ENCODE data around the gene PLA2G2F. TPM values are rescaled to one million over a fixed set of nuclear protein-coding genes. Genes with fewer than 3 reads are reported as not detected.

PLA2G2F gene, protein sequence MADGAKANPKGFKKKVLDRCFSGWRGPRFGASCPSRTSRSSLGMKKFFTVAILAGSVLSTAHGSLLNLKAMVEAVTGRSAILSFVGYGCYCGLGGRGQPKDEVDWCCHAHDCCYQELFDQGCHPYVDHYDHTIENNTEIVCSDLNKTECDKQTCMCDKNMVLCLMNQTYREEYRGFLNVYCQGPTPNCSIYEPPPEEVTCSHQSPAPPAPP
- polyA plus RNA-seq (2013, experiment 1 of 2) = not detected
- not detected for polyA plus RNA-seq (2013, experiment 2 of 2)

- Histone ChIP-seq H3K9me3 (ENCODE audit: control insufficient read depth, low read length) (no peaks in the 10 kb centered on the region), H3K36me3 (ENCODE audit: control insufficient read depth, insufficient read depth, low read length) (no peaks in the 10 kb centered on the region), H3K27ac (ENCODE audit: low read depth, low read length, severe bottlenecking) (no peak within 1 kb of the TSS), H3K4me3 (ENCODE audit: extremely low read depth, insufficient read depth, low read length, poor library complexity, severe bottlenecking) (no peak within 1 kb of the TSS), H3K4me1 (ENCODE audit: control insufficient read depth, insufficient read depth, low read length, poor library complexity, severe bottlenecking) (no peaks in the 10 kb centered on the region)
- 91 to 96% methylated on average over 5 to 6 of the region's 9 CpGs for WGBS, 2 experiments (ENCODE audit: insufficient coverage in 2 of 2)
These were observed at the start of gene PLA2G2F for GRCh38 chr1:20138961-20139550. Gene PLA2G2F (plus strand): TSS chr1:20139323. CDS start chr1:20139428, 105 bp downstream.

DNA sequence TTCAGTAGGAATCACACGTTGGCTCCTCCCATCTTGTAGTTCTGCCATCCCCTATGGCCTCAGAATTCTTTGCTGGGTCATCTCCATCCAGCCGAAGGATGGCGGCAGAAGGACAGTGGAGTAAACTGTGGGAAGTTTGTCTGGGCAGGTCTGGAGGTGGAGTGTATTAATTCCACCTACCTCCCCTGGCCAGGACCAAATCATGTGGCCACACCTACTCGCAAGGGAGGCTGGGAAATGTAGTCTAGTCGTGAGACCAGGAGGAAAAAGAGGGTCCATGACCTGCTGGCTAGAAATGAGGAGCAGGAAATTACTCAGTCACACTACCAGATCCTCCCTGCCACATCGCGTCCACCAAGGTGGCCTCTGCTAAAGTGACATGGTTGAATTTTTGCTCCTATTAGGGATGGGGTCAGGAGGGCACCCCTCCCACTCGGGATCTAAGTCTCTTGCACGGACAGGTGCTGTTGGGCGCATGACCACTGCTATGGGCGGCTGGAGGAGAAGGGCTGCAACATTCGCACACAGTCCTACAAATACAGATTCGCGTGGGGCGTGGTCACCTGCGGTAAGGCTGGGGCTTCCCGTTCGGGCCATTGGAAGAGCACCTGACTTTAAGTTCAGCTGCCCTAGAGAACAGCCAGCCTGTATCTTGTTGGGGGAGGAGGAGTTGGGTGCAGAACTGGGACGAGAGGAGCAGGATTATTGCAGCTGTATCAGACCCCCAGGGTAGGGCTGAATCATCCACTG lies 49.6 kb upstream of the PLA2G2F start:
- H3K4me1 ChIP-seq (ENCODE audit: control insufficient read depth, insufficient read depth, low read length, poor library complexity, severe bottlenecking) = no peaks in the 10 kb centered on the region
- H3K4me3 ChIP-seq (ENCODE audit: extremely low read depth, insufficient read depth, low read length, poor library complexity, severe bottlenecking) = no peak overlapping the region
- WGBS, 2 experiments (ENCODE audit: insufficient coverage in 2 of 2) = 90% methylated on average over 12 to 17 of the region's 19 CpGs
- H3K36me3 ChIP-seq (ENCODE audit: control insufficient read depth, insufficient read depth, low read length) = no peaks in the 10 kb centered on the region
- no peak overlapping the region for H3K27ac ChIP-seq (ENCODE audit: low read depth, low read length, severe bottlenecking)
- H3K9me3 ChIP-seq (ENCODE audit: control insufficient read depth, low read length) = no peaks in the 10 kb centered on the region

DNA sequence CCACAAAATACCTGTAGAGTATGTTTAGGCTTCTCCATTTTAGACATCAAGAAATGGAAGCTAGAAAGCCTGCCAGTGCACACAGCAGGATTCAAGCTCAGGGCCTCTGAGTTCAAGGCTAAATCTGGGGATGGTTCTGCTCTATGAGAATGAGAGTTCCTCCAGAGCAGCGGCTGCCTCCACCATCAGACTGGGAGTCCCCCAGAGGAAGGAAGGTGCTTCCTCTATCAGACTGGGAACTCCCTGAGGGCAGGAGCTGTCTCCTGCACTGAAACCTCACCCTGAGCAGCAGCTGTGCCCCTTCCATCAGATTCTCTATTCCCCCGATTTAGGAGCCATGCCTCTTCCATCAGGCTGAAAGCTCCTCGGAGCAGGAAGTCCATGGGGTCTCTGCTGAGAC lies 49.0 kb upstream of the PLA2G2F start:
- Histone ChIP-seq H3K9me3 (ENCODE audit: control insufficient read depth, low read length) (no peaks in the 10 kb centered on the region), H3K4me3 (ENCODE audit: extremely low read depth, insufficient read depth, low read length, poor library complexity, severe bottlenecking) (no peak overlapping the region), H3K27ac (ENCODE audit: low read depth, low read length, severe bottlenecking) (no peak overlapping the region), H3K36me3 (ENCODE audit: control insufficient read depth, insufficient read depth, low read length) (no peaks in the 10 kb centered on the region), H3K4me1 (ENCODE audit: control insufficient read depth, insufficient read depth, low read length, poor library complexity, severe bottlenecking) (no peaks in the 10 kb centered on the region)
- WGBS, 2 experiments (ENCODE audit: insufficient coverage in 2 of 2) = 93 to 100% methylated on average over 2 to 3 of the region's 3 CpGs

- H3K27ac ChIP-seq (ENCODE audit: low read depth, low read length, severe bottlenecking) = no peak overlapping the region
- H3K36me3 ChIP-seq (ENCODE audit: control insufficient read depth, insufficient read depth, low read length) = no peaks in the 10 kb centered on the region
- whole genome bisulfite sequencing, 2 experiments (ENCODE audit: insufficient coverage in 2 of 2) = 84 to 98% methylated on average over 5 to 6 of the region's 6 CpGs
- H3K4me3 ChIP-seq (ENCODE audit: extremely low read depth, insufficient read depth, low read length, poor library complexity, severe bottlenecking) = no peak overlapping the region
- peaks cover 4% of the 10 kb centered on the region for H3K9me3 ChIP-seq (ENCODE audit: control insufficient read depth, low read length)
- H3K4me1 ChIP-seq (ENCODE audit: control insufficient read depth, insufficient read depth, low read length, poor library complexity, severe bottlenecking) = no peaks in the 10 kb centered on the region
These were observed 48.5 kb upstream of the PLA2G2F start for GRCh38 chr1:20090641-20091040.

GRCh38 chr1:20093303-20093702 lies 45.8 kb upstream of the PLA2G2F start:
- 74 to 90% methylated on average over 4 of the region's 5 CpGs for WGBS, 2 experiments (ENCODE audit: insufficient coverage in 2 of 2)
- H3K36me3 ChIP-seq (ENCODE audit: control insufficient read depth, insufficient read depth, low read length) = no peaks in the 10 kb centered on the region
- no peak overlapping the region for H3K27ac ChIP-seq (ENCODE audit: low read depth, low read length, severe bottlenecking)
- no peaks in the 10 kb centered on the region for H3K4me1 ChIP-seq (ENCODE audit: control insufficient read depth, insufficient read depth, low read length, poor library complexity, severe bottlenecking)
- H3K4me3 ChIP-seq (ENCODE audit: extremely low read depth, insufficient read depth, low read length, poor library complexity, severe bottlenecking) = no peak overlapping the region
- peaks cover 23% of the 10 kb centered on the region for H3K9me3 ChIP-seq (ENCODE audit: control insufficient read depth, low read length)

- Histone ChIP-seq H3K36me3 (ENCODE audit: control insufficient read depth, insufficient read depth, low read length) (no peaks in the 10 kb centered on the region), H3K4me1 (ENCODE audit: control insufficient read depth, insufficient read depth, low read length, poor library complexity, severe bottlenecking) (no peaks in the 10 kb centered on the region), H3K9me3 (ENCODE audit: control insufficient read depth, low read length) (peaks cover 23% of the 10 kb centered on the region), H3K27ac (ENCODE audit: low read depth, low read length, severe bottlenecking) (no peak overlapping the region), H3K4me3 (ENCODE audit: extremely low read depth, insufficient read depth, low read length, poor library complexity, severe bottlenecking) (no peak overlapping the region)
- 93 to 95% methylated on average over 4 to 5 of the region's 5 CpGs for WGBS, 2 experiments (ENCODE audit: insufficient coverage in 2 of 2)
These were observed 45.2 kb upstream of the PLA2G2F start for GRCh38 chr1:20093940-20094391.

DNA sequence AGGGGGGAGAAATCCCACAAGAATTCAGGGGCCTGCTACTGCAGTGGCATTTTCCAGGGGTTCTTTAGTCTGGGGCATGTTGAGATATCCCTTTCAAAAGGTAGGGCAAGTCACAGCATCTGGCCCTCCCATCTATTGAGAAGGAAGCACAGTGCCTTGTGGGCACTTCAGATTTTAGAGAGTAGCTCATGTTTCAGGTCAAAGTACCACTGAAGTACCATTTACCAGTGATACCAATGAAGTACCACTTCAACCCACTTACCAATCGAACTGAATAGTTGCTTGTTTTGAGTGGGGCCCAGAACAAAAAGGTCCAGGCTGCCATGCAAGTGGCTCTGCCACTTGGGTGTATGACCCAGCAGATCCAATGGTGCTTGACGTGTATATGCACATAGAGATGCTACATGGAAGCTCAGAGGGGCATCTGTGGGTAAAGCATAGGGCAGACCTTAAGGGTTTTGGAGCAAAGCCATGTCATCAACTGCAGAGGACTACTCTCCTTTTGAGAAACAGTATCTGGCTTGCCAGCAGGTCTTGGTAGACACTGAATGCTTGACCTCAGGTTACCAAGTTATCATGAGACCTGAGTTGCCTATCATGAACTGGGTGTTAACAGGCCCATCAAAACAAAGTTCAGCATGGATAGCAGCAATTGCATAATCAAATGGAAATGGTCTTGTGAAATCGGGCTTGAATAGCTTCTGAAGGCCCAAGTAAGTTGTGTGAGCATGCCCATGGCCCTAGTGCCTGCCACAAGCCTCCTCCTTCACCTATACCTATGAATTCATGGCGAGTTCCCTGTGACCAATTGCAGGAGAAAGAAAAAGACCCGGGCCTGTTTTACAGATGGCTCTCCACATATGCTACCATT lies 43.3 kb upstream of the PLA2G2F start:
- 72 to 79% methylated on average over 3 of the region's 5 CpGs for WGBS, 2 experiments (ENCODE audit: insufficient coverage in 2 of 2)
- Histone ChIP-seq H3K9me3 (ENCODE audit: control insufficient read depth, low read length) (peaks cover 23% of the 10 kb centered on the region), H3K4me1 (ENCODE audit: control insufficient read depth, insufficient read depth, low read length, poor library complexity, severe bottlenecking) (no peaks in the 10 kb centered on the region), H3K27ac (ENCODE audit: low read depth, low read length, severe bottlenecking) (no peak overlapping the region), H3K36me3 (ENCODE audit: control insufficient read depth, insufficient read depth, low read length) (no peaks in the 10 kb centered on the region), H3K4me3 (ENCODE audit: extremely low read depth, insufficient read depth, low read length, poor library complexity, severe bottlenecking) (no peak overlapping the region)

GRCh38 chr1:20096840-20097447 lies 42.2 kb upstream of the PLA2G2F start:
- H3K4me1 ChIP-seq (ENCODE audit: control insufficient read depth, insufficient read depth, low read length, poor library complexity, severe bottlenecking) = no peaks in the 10 kb centered on the region
- H3K9me3 ChIP-seq (ENCODE audit: control insufficient read depth, low read length) = peaks cover 23% of the 10 kb centered on the region
- H3K36me3 ChIP-seq (ENCODE audit: control insufficient read depth, insufficient read depth, low read length) = no peaks in the 10 kb centered on the region
- no peak overlapping the region for H3K4me3 ChIP-seq (ENCODE audit: extremely low read depth, insufficient read depth, low read length, poor library complexity, severe bottlenecking)
- 78 to 94% methylated on average over 6 to 7 of the region's 7 CpGs for WGBS, 2 experiments (ENCODE audit: insufficient coverage in 2 of 2)
- H3K27ac ChIP-seq (ENCODE audit: low read depth, low read length, severe bottlenecking) = no peak overlapping the region

DNA sequence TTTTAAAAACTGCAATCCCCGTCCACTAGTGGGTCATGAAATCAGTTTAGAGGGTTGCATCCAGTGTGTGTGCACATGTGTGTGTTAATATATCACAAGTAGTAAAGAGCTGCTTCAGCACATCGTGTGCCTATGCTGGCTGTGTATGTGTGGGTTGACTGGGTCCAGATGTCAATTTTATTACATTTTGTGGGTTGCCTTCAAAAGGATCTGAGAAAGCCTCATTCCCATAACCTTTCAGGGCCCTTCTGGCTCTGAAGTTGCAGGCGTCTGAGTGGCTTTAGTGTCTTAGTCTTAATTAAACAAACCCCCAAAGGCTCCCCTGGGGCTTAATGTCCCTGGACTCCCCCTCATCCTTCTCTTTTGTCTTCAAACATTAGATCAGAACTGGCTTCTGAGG lies 39.6 kb upstream of the PLA2G2F start:
- no peak overlapping the region for H3K27ac ChIP-seq (ENCODE audit: low read depth, low read length, severe bottlenecking)
- H3K9me3 ChIP-seq (ENCODE audit: control insufficient read depth, low read length) = peaks cover 23% of the 10 kb centered on the region
- no peaks in the 10 kb centered on the region for H3K4me1 ChIP-seq (ENCODE audit: control insufficient read depth, insufficient read depth, low read length, poor library complexity, severe bottlenecking)
- no peaks in the 10 kb centered on the region for H3K36me3 ChIP-seq (ENCODE audit: control insufficient read depth, insufficient read depth, low read length)
- no peak overlapping the region for H3K4me3 ChIP-seq (ENCODE audit: extremely low read depth, insufficient read depth, low read length, poor library complexity, severe bottlenecking)
- WGBS, 2 experiments (ENCODE audit: insufficient coverage in 2 of 2) = 83 to 92% methylated on average over 1 to 2 of the region's 3 CpGs
